GM21529 (cell line): Measurements from ENCODE around the gene ZBTB46.
"Not testable (repeated sequence)": the region's sequence is repeated elsewhere in the genome, so short reads cannot be mapped to it uniquely, and the experiment has no call there.

Experiments used
- ATAC-seq: cut with Tn5 transposase; IDR thresholded peaks from one replicate; pipeline ENCODE4 v1.9.1; 2021; ENCODE audit not compliant: unreplicated experiment

The ZBTB46 gene

GRCh38 chr20:63790572-63791168, 40.4 kb downstream of the ZBTB46 start:
- ATAC-seq, result no peak

GRCh38 chr20:63789836-63790571, 41.1 kb downstream of the ZBTB46 start:
- no peak for ATAC-seq

- ATAC-seq, result no peak
Measured at GRCh38 chr20:63787749-63788148, 43.3 kb downstream of the ZBTB46 start.

GRCh38 chr20:63787302-63787701, 43.8 kb downstream of the ZBTB46 start:
- no peak for ATAC-seq

- no peak for ATAC-seq
Measured at GRCh38 chr20:63785691-63786131, 45.4 kb downstream of the ZBTB46 start.

GRCh38 chr20:63783970-63784369, 47.1 kb downstream of the ZBTB46 start:
- ATAC-seq, result no peak

- ATAC-seq, result no peak
Measured at GRCh38 chr20:63782521-63782971, 48.5 kb downstream of the ZBTB46 start.

GRCh38 chr20:63782051-63782471, 49.0 kb downstream of the ZBTB46 start:
- no peak for ATAC-seq

GRCh38 chr20:63781181-63781580, 49.9 kb downstream of the ZBTB46 start:
- ATAC-seq, result no peak

GRCh38 chr20:63778857-63779256, 52.2 kb downstream of the ZBTB46 start:
- ATAC-seq, result no peak

GRCh38 chr20:63778034-63778752, 52.9 kb downstream of the ZBTB46 start:
- ATAC-seq, result no peak

- ATAC-seq, result no peak
Measured at GRCh38 chr20:63777614-63778013, 53.5 kb downstream of the ZBTB46 start.

GRCh38 chr20:63776875-63777274, 54.2 kb downstream of the ZBTB46 start:
- ATAC-seq, result not testable (repeated sequence)

GRCh38 chr20:63775096-63775978, 55.7 kb downstream of the ZBTB46 start:
- ATAC-seq, result no peak

- no peak for ATAC-seq
Measured at GRCh38 chr20:63774306-63774705, 56.8 kb downstream of the ZBTB46 start.

- no peak for ATAC-seq
Measured at GRCh38 chr20:63773571-63774241, 57.4 kb downstream of the ZBTB46 start.

GRCh38 chr20:63772781-63773518, 58.1 kb downstream of the ZBTB46 start:
- no peak for ATAC-seq

- ATAC-seq, result no peak
Measured at GRCh38 chr20:63771046-63771707, 59.9 kb downstream of the ZBTB46 start.

- ATAC-seq, result no peak
Measured at GRCh38 chr20:63769891-63770474, 61.1 kb downstream of the ZBTB46 start.
